HFF-Myc (cell line): ENCODE results near the gene HOXA2.

Source experiments
- DNase-seq: peaks from one replicate; pipeline ENCODE4 v3.0.0-alpha.2; 2011; ENCODE audit warnings: low read depth; ENCODE audit errors: extremely low read depth
- H3K4me3 ChIP-seq: replicated peaks from 2 replicates; pipeline ENCODE4 v1.5.1; 2011; ENCODE audit warnings: low read depth, mild to moderate bottlenecking, control low read depth, low read length
- TF ChIP-seq, protein P1 (sequence below): IDR thresholded peaks from 2 replicates; pipeline ENCODE4 v1.5.1; 2012; ENCODE audit warnings: mild to moderate bottlenecking, low read depth, low read length, control low read depth; ENCODE audit errors: missing control alignments

The HOXA2 gene

GRCh38 chr7:27123477-27124053 lies 21.1 kb upstream of the HOXA2 start:
- DNase-seq, result no peak
- TF ChIP-seq, protein P1, sequence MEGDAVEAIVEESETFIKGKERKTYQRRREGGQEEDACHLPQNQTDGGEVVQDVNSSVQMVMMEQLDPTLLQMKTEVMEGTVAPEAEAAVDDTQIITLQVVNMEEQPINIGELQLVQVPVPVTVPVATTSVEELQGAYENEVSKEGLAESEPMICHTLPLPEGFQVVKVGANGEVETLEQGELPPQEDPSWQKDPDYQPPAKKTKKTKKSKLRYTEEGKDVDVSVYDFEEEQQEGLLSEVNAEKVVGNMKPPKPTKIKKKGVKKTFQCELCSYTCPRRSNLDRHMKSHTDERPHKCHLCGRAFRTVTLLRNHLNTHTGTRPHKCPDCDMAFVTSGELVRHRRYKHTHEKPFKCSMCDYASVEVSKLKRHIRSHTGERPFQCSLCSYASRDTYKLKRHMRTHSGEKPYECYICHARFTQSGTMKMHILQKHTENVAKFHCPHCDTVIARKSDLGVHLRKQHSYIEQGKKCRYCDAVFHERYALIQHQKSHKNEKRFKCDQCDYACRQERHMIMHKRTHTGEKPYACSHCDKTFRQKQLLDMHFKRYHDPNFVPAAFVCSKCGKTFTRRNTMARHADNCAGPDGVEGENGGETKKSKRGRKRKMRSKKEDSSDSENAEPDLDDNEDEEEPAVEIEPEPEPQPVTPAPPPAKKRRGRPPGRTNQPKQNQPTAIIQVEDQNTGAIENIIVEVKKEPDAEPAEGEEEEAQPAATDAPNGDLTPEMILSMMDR, result no peak
- H3K4me3 ChIP-seq, result no peak overlapping the region

DNA sequence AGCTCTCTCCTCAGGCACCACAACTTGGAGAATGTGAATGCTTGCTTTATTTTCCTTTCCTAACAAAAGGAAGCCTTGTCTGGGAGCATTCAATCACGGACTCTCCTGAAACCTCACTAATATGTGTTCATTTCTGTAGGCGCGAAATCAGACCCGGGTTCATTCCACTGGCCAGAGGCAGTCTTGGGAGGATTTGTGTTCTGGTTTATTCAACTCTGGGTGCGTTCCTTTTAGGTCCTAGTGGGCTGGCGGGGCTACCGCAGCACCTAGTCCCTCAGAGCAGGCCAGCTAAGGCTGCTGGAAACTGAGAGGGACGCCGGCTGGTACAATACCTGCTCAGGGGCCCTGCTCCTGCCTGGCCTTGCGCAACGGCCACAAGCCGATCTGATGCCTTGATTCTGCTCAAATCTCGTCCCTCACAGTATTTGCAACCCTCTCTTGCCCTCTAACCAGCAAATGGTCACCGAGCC lies 20.6 kb upstream of the HOXA2 start:
- no peak overlapping the region for H3K4me3 ChIP-seq
- no peak for DNase-seq
- TF ChIP-seq, protein P1, result no peak

GRCh38 chr7:27122077-27122910 lies 19.8 kb upstream of the HOXA2 start:
- TF ChIP-seq, protein P1, result no peak
- H3K4me3 ChIP-seq, result no peak overlapping the region

DNA sequence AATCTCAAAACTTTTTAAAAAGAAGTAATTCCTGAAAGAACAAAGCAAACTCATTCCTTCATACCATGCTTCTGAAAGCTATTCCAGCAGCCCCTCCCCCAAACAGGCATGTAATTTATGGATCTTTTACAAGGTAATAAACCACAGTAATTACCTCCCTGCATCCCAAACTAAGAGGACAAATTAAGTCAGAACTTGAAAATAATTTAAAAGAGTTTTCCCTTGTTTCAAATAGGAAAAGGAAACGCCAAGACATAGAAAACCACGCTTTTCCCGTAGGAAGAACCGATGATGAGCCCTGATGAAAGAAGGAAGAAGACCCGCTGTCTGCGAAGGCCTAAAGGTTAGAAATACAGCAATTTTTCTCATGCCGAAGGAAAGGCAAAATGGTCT lies 19.2 kb upstream of the HOXA2 start:
- H3K4me3 ChIP-seq, result no peak overlapping the region
- TF ChIP-seq, protein P1, result no peak
- DNase-seq, result no peak

More at GRCh38 chr7:27122077-27122910, 19.8 kb upstream of the HOXA2 start:
- no peak for DNase-seq

GRCh38 chr7:27119412-27119911 lies 17.0 kb upstream of the HOXA2 start:
- DNase-seq, result no peak
- TF ChIP-seq, protein P1, result no peak
- H3K4me3 ChIP-seq, result no peak overlapping the region

- no peak for DNase-seq
- TF ChIP-seq, protein P1, result no peak
- no peak overlapping the region for H3K4me3 ChIP-seq
Measured at GRCh38 chr7:27118580-27118979, 16.1 kb upstream of the HOXA2 start.
